H9 (cell line): ENCODE results near the gene MTARC1. TPM values are rescaled to one million over a fixed set of nuclear protein-coding genes. Genes with fewer than 3 reads are reported as not detected.

ENCODE experiments used
- DNase-seq: peaks from one replicate; pipeline ENCODE4 v3.0.0-alpha.2; 2017
- H2AFZ ChIP-seq: one replicate; pipeline ENCODE4 v1.6.1; 2013; ENCODE audit warnings: mild to moderate bottlenecking, low read length, control low read depth, moderate library complexity
- H2AK5ac ChIP-seq: 2 replicates; pipeline ENCODE4 v1.6.1; 2013; ENCODE audit warnings: low read length, control low read depth, mixed read lengths; ENCODE audit not compliant: insufficient read length
- H2BK120ac ChIP-seq: one replicate; pipeline ENCODE4 v1.6.1; 2013; ENCODE audit warnings: low read depth, mild to moderate bottlenecking, low read length, control low read depth, inconsistent platforms; ENCODE audit not compliant: poor library complexity, severe bottlenecking
- H2BK12ac ChIP-seq: 2 replicates; pipeline ENCODE4 v1.6.1; 2013; ENCODE audit warnings: low read length, control low read depth, mixed read lengths, low read depth; ENCODE audit not compliant: insufficient read length
- H2BK15ac ChIP-seq: 2 replicates; pipeline ENCODE4 v1.6.1; 2013; ENCODE audit warnings: low read depth, low read length, control low read depth
- H2BK20ac ChIP-seq: one replicate; pipeline ENCODE4 v1.6.1; 2013; ENCODE audit warnings: low read depth, mild to moderate bottlenecking, low read length, control low read depth, inconsistent platforms; ENCODE audit not compliant: poor library complexity, severe bottlenecking
- H2BK5ac ChIP-seq: 2 replicates; pipeline ENCODE4 v1.6.1; 2013; ENCODE audit warnings: low read length, control low read depth, mixed read lengths; ENCODE audit not compliant: insufficient read length
- H3K14ac ChIP-seq: 2 replicates; pipeline ENCODE4 v1.6.1; 2013; ENCODE audit warnings: low read length, control low read depth; ENCODE audit not compliant: insufficient read depth
- H3K18ac ChIP-seq: 2 replicates; pipeline ENCODE4 v1.6.1; 2013; ENCODE audit warnings: low read depth, mild to moderate bottlenecking, mixed read lengths, low read length, control low read depth; ENCODE audit not compliant: insufficient read length
- H3K23ac ChIP-seq: 2 replicates; pipeline ENCODE4 v1.6.1; 2013; ENCODE audit warnings: low read length, control low read depth, mixed read lengths, low read depth; ENCODE audit not compliant: insufficient read length
- H3K23me2 ChIP-seq: 2 replicates; pipeline ENCODE4 v1.6.1; 2013; ENCODE audit warnings: low read depth, mild to moderate bottlenecking, mixed read lengths, low read length, control low read depth; ENCODE audit not compliant: insufficient read length, poor library complexity, severe bottlenecking
- H3K27ac ChIP-seq: 2 replicates; pipeline ENCODE4 v1.5.1; 2013; ENCODE audit warnings: low read length, control low read depth, mixed read lengths, low read depth; ENCODE audit not compliant: insufficient read length
- H3K27me3 ChIP-seq: 2 replicates; pipeline ENCODE4 v1.6.1; 2013; ENCODE audit warnings: low read length, control low read depth, inconsistent platforms; ENCODE audit not compliant: insufficient read depth
- H3K4ac ChIP-seq: 2 replicates; pipeline ENCODE4 v1.6.1; 2013; ENCODE audit warnings: low read depth, mild to moderate bottlenecking, control low read depth, inconsistent platforms, low read length, moderate library complexity
- H3K4me1 ChIP-seq: 2 replicates; pipeline ENCODE4 v1.6.1; 2013; ENCODE audit warnings: low read length, control low read depth, inconsistent platforms; ENCODE audit not compliant: insufficient read depth
- H3K4me2 ChIP-seq: 2 replicates; pipeline ENCODE4 v1.6.1; 2013; ENCODE audit warnings: low read length, control low read depth, mixed read lengths; ENCODE audit not compliant: insufficient read length, insufficient read depth
- H3K56ac ChIP-seq: 2 replicates; pipeline ENCODE4 v1.6.1; 2013; ENCODE audit warnings: low read depth, mild to moderate bottlenecking, mixed read lengths, low read length, control low read depth; ENCODE audit not compliant: insufficient read length
- H3K79me1 ChIP-seq: 2 replicates; pipeline ENCODE4 v1.6.1; 2013; ENCODE audit warnings: low read depth, mild to moderate bottlenecking, moderate library complexity, low read length, control low read depth, inconsistent platforms; ENCODE audit not compliant: insufficient read depth, poor library complexity, severe bottlenecking
- H3K79me2 ChIP-seq: 2 replicates; pipeline ENCODE4 v1.6.1; 2013; ENCODE audit warnings: low read length, control low read depth, inconsistent platforms; ENCODE audit not compliant: insufficient read depth
- H3K9ac ChIP-seq: 2 replicates; pipeline ENCODE4 v1.6.1; 2013; ENCODE audit warnings: low read length, control low read depth, mixed read lengths; ENCODE audit not compliant: insufficient read length; ENCODE audit errors: extremely low read depth
- H3K9me3 ChIP-seq: one replicate; pipeline ENCODE4 v1.6.1; 2013; ENCODE audit warnings: low read depth, low read length, inconsistent platforms; ENCODE audit not compliant: control insufficient read depth
- H3T11ph ChIP-seq: one replicate; pipeline ENCODE4 v1.6.1; 2013; ENCODE audit warnings: mild to moderate bottlenecking, low read length, control low read depth, inconsistent platforms
- H4K20me1 ChIP-seq: one replicate; pipeline ENCODE4 v1.6.1; 2013; ENCODE audit not compliant: control insufficient read depth, insufficient read length, insufficient read depth
- H4K5ac ChIP-seq: 2 replicates; pipeline ENCODE4 v1.6.1; 2013; ENCODE audit warnings: low read depth, mild to moderate bottlenecking, mixed read lengths, low read length, control low read depth; ENCODE audit not compliant: insufficient read length
- H4K8ac ChIP-seq: replicated peaks from 2 replicates; pipeline ENCODE4 v1.6.1; 2013; ENCODE audit warnings: low read length, control low read depth, mixed read lengths, low read depth; ENCODE audit not compliant: insufficient read length
- H4K91ac ChIP-seq: 2 replicates; pipeline ENCODE4 v1.6.1; 2013; ENCODE audit warnings: low read depth, mild to moderate bottlenecking, moderate library complexity, mixed read lengths, low read length, control low read depth; ENCODE audit not compliant: insufficient read length
- H3K27ac Mint-ChIP-seq, 3 experiments: 2 replicates in 2 of 3; 3 replicates in 1 of 3; pipeline ENCODE4 v1.8.0; 2020 to 2021; ENCODE audit warnings: mixed read lengths in 3 of 3, mild to moderate bottlenecking in 1 of 3, moderate library complexity in 1 of 3
- H3K27me3 Mint-ChIP-seq: 2 replicates; pipeline ENCODE4 v1.8.0; 2021; ENCODE audit warnings: low read depth, mild to moderate bottlenecking, moderate library complexity, mixed read lengths
- H3K36me3 Mint-ChIP-seq, 3 experiments: 2 replicates in 2 of 3; 3 replicates in 1 of 3; pipeline ENCODE4 v1.8.0; 2020 to 2021; ENCODE audit warnings: low read depth in 3 of 3, mixed read lengths in 3 of 3; ENCODE audit not compliant: insufficient read depth in 1 of 3
- H3K4me1 Mint-ChIP-seq, 2 experiments: 2 replicates each; pipeline ENCODE4 v1.8.0; 2020; ENCODE audit warnings: mixed read lengths in 2 of 2
- H3K4me3 Mint-ChIP-seq, 2 experiments: 2 replicates in 1 of 2; 3 replicates in 1 of 2; pipeline ENCODE4 v1.8.0; 2020 to 2021; ENCODE audit warnings: mild to moderate bottlenecking in 2 of 2, mixed read lengths in 2 of 2, moderate library complexity in 1 of 2
- H3K9me3 Mint-ChIP-seq, 2 experiments: 2 replicates in 1 of 2; 3 replicates in 1 of 2; pipeline ENCODE4 v1.8.0; 2020; ENCODE audit warnings: mild to moderate bottlenecking in 2 of 2, mixed read lengths in 2 of 2, moderate library complexity in 1 of 2
- CTCF ChIP-seq: fragments of 200-600 bp; sonication (generic); conservative IDR thresholded peaks from 3 replicates; pipeline ENCODE4 v1.8.0; 2021; ENCODE audit warnings: antibody characterized with exemption, mild to moderate bottlenecking
- WGBS: extraction: QIAGEN DNeasy Blood & Tissue Kit; methylation state at CpG from one replicate; pipeline ENCODE4 v1.1.7; 2013; ENCODE audit warnings: missing lambda C conversion rate, low lambda C conversion rate, mixed read lengths; ENCODE audit not compliant: insufficient read length; ENCODE audit errors: extremely low coverage; 5-methylcytosine and 5-hydroxymethylcytosine counted together
- total RNA-seq: library from RNA; stranded (reverse); gene quantifications from 2 replicates; pipeline ENCODE4 v1.2.1, GENCODE V29; 2021

Gene MTARC1
- total RNA-seq, 1 experiment from 2014 or later = 33.7 TPM

DNA sequence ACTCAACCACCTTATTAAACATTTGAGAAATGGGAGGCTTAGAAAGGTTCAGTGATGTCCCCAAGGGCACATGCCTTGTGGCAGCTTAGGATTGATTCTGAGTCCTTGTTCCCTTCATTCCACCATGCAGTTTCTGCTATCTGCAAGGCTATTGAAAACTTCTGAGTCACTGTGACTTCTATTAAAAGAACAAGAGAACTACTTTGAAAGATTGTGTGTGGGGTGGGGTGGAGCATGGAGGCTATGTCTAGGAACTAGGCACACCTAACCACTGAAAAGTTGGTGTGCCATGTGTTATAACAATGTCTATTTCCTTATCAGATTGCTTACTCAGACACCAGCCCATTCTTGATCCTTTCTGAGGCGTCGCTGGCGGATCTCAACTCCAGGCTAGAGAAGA is 10.8 kb downstream of the MTARC1 start:
- no peak overlapping the region for H3K9ac ChIP-seq
- no peak for DNase-seq
- peaks cover 9 to 49% (median 29%) of the 10 kb centered on the region in 3 experiments; a peak in 6 of 7 replicates for H3K36me3 Mint-ChIP-seq

More for the DNA sequence above, 10.8 kb downstream of the MTARC1 start:
- no peak for TF ChIP-seq CTCF
- Histone ChIP-seq H3K4me2 (no peak overlapping the region), H2AFZ (no peak overlapping the region), H3K79me2 (no peaks in the 10 kb centered on the region), H2BK15ac (no peak overlapping the region), H3K79me1 (no peaks in the 10 kb centered on the region), H2BK5ac (no peak overlapping the region), H3K4me1 (no peaks in the 10 kb centered on the region), H4K91ac (no peak overlapping the region), H3K23me2 (no peaks in the 10 kb centered on the region), H2BK120ac (no peak overlapping the region), H3K4ac (no peak overlapping the region), H3K14ac (no peak overlapping the region), H3K23ac (no peak overlapping the region), H3T11ph (no peak overlapping the region), H2AK5ac (no peak overlapping the region), H3K27me3 (no peaks in the 10 kb centered on the region), H4K8ac (no peak overlapping the region), H3K9me3 (no peaks in the 10 kb centered on the region), H2BK20ac (no peak overlapping the region), H3K27ac (no peak overlapping the region), H3K18ac (no peak overlapping the region), H2BK12ac (no peak overlapping the region), H4K5ac (no peak overlapping the region), H4K20me1 (no peaks in the 10 kb centered on the region), H3K56ac (no peak overlapping the region)
- Mint-ChIP-seq H3K27ac (no peak overlapping the region; a peak in 1 of 7 replicates), H3K9me3 (no peaks in the 10 kb centered on the region), H3K4me1 (no peaks in the 10 kb centered on the region), H3K4me3 (no peak overlapping the region), H3K27me3 (no peaks in the 10 kb centered on the region)
- no CpG with 5 or more reads among the region's 3 CpGs for WGBS
